ENCODE results near the gene PCDHB14. TPM values are rescaled to one million over a fixed set of nuclear protein-coding genes. Genes with fewer than 3 reads are reported as not detected.
A peak's percentile ranks its signal among the peaks of the same experiment; 100 is the strongest.
"Not testable (repeated sequence)": the region's sequence is repeated elsewhere in the genome, so short reads cannot be mapped to it uniquely, and the experiment has no call there.

PCDHB14 gene
- total RNA-seq, 2 donors from 2014 or later, result 3.4 to 7.3 TPM

DNA sequence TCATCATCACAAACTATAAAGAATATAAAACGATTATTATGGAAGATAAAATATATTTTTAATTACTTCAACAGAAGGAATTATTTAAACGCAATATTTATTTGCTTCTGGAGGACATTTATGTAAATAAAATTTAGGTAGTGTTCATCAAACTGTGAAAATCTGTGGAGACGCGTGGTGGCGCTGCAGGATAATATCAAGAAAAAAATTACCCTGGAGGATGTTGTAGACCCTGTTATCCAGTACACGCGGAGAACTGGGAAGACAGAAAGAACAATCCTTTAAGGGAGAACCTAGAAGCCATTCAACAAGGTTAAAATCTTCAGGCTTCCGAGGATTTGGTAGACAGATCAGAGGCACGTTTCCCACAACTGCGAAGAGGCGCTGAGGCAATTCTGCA lies 14.7 kb upstream of the PCDHB14 start, which contains the start of gene PCDHB12:
Gene PCDHB12, plus strand, starts transcription at position 242 of the 400 bp plus-strand sequence. CDS start 189 bp downstream, outside the sequence.
- WGBS, 2 donors, result 14 to 29% methylated on average over 11 of the region's 11 CpGs
- DNase-seq, result peak in 2 of 4 donors; percentile 31 to 48
- ATAC-seq, result no peak
- H3K9me3 ChIP-seq, result peaks cover 0 to 12% (median 0%) of the 10 kb centered on the region in 3 donors
- no peaks in the 10 kb centered on the region for H3K4me1 ChIP-seq
- H3K36me3 ChIP-seq (replicated peaks in 1 of 2; ENCODE audit: insufficient read depth in 1 of 2, low read depth in 2 of 2), result no peaks in the 10 kb centered on the region
- no peaks in the 10 kb centered on the region for H3K27me3 ChIP-seq
- TF ChIP-seq POLR2A (IDR thresholded peaks at IDR 0.05) (no peak), CTCF (IDR thresholded peaks at IDR 0.05) (peak in 5 of 7 experiments; percentile 7 to 38 (median 24))
- intact Hi-C loops (cut with DNase I), result no loop called here
- no peak within 1 kb of the TSS for H3K4me3 ChIP-seq
- H3K27ac ChIP-seq, result no peak within 1 kb of the TSS

DNA sequence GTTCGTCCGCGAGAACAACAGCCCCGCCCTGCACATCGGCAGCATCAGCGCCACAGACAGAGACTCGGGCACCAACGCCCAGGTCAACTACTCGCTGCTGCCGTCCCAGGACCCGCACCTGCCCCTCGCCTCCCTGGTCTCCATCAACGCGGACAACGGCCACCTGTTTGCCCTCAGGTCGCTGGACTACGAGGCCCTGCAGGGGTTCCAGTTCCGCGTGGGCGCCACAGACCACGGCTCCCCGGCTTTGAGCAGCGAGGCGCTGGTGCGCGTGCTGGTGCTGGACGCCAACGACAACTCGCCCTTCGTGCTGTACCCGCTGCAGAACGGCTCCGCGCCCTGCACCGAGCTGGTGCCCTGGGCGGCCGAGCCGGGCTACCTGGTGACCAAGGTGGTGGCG lies 12.9 kb upstream of the PCDHB14 start:
- H3K9me3 ChIP-seq, result peaks cover 0 to 22% (median 0%) of the 10 kb centered on the region in 3 donors
- H3K27ac ChIP-seq; H3K4me1 ChIP-seq; H3K36me3 ChIP-seq (replicated peaks in 1 of 2; ENCODE audit: insufficient read depth in 1 of 2, low read depth in 2 of 2); H3K27me3 ChIP-seq; ATAC-seq; intact Hi-C loops (cut with DNase I); H3K4me3 ChIP-seq; DNase-seq: not testable (repeated sequence)
- 31 to 41% methylated on average over 7 to 25 of the region's 39 CpGs for WGBS, 2 donors

DNA sequence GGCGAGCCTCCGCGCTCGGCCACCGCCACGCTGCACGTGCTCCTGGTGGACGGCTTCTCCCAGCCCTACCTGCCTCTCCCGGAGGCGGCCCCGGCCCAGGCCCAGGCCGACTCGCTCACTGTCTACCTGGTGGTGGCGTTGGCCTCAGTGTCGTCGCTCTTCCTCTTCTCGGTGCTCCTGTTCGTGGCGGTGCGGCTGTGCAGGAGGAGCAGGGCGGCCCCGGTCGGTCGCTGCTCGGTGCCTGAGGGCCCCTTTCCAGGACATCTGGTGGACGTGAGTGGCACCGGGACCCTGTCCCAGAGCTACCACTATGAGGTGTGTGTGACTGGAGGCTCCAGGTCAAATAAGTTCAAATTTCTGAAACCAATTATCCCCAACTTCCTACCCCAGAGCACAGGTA lies 12.3 kb upstream of the PCDHB14 start:
- 23 to 30% methylated on average over 13 to 15 of the region's 27 CpGs for WGBS, 2 donors
- ATAC-seq; H3K36me3 ChIP-seq (replicated peaks in 1 of 2; ENCODE audit: insufficient read depth in 1 of 2, low read depth in 2 of 2); intact Hi-C loops (cut with DNase I); H3K27ac ChIP-seq; H3K4me3 ChIP-seq; H3K27me3 ChIP-seq; H3K4me1 ChIP-seq; DNase-seq: not testable (repeated sequence)
- peaks cover 0 to 25% (median 0%) of the 10 kb centered on the region in 3 donors for H3K9me3 ChIP-seq

- peaks cover 0 to 36% (median 0%) of the 10 kb centered on the region in 3 donors for H3K9me3 ChIP-seq
- H3K4me1 ChIP-seq; intact Hi-C loops (cut with DNase I); H3K27ac ChIP-seq; H3K27me3 ChIP-seq; H3K36me3 ChIP-seq (replicated peaks in 1 of 2; ENCODE audit: insufficient read depth in 1 of 2, low read depth in 2 of 2); H3K4me3 ChIP-seq: not testable (repeated sequence)
- ATAC-seq (peak; percentile 73), DNase-seq (peak; percentile 58 to 77 (median 70))
- TF ChIP-seq POLR2A (IDR thresholded peaks at IDR 0.05) (peak in 2 of 3 donors; percentile 6 to 14), CTCF (IDR thresholded peaks at IDR 0.05) (peak in 5 of 7 experiments; percentile 19 to 62 (median 58))
- 6% methylated on average over 9 to 13 of the region's 18 CpGs for WGBS, 2 donors
These were observed 9.3 kb upstream of the PCDHB14 start, which contains the start of gene PCDHB13 for GRCh38 chr5:141213656-141214339. Gene PCDHB13 (plus strand): TSS chr5:141213919. CDS start chr5:141214124, 205 bp downstream.

GRCh38 chr5:141214583-141214982 lies 8.6 kb upstream of the PCDHB14 start:
- H3K36me3 ChIP-seq (replicated peaks in 1 of 2; ENCODE audit: insufficient read depth in 1 of 2, low read depth in 2 of 2); DNase-seq; H3K27me3 ChIP-seq; H3K4me3 ChIP-seq; H3K27ac ChIP-seq; H3K4me1 ChIP-seq; intact Hi-C loops (cut with DNase I); ATAC-seq: not testable (repeated sequence)
- 38 to 71% methylated on average over 10 to 12 of the region's 12 CpGs for WGBS, 2 donors
- H3K9me3 ChIP-seq, result peaks cover 0 to 43% (median 0%) of the 10 kb centered on the region in 3 donors

DNA sequence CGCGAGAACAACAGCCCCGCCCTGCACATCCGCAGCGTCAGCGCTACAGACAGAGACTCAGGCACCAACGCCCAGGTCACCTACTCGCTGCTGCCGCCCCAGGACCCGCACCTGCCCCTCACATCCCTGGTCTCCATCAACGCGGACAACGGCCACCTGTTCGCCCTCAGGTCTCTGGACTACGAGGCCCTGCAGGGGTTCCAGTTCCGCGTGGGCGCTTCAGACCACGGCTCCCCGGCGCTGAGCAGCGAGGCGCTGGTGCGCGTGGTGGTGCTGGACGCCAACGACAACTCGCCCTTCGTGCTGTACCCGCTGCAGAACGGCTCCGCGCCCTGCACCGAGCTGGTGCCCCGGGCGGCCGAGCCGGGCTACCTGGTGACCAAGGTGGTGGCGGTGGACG lies 7.6 kb upstream of the PCDHB14 start:
- H3K4me3 ChIP-seq; intact Hi-C loops (cut with DNase I); ATAC-seq; DNase-seq; H3K27me3 ChIP-seq; H3K27ac ChIP-seq; H3K4me1 ChIP-seq; H3K36me3 ChIP-seq (replicated peaks in 1 of 2; ENCODE audit: insufficient read depth in 1 of 2, low read depth in 2 of 2): not testable (repeated sequence)
- WGBS, 2 donors, result 26 to 45% methylated on average over 19 to 26 of the region's 40 CpGs
- peaks cover 0 to 46% (median 0%) of the 10 kb centered on the region in 3 donors for H3K9me3 ChIP-seq

DNA sequence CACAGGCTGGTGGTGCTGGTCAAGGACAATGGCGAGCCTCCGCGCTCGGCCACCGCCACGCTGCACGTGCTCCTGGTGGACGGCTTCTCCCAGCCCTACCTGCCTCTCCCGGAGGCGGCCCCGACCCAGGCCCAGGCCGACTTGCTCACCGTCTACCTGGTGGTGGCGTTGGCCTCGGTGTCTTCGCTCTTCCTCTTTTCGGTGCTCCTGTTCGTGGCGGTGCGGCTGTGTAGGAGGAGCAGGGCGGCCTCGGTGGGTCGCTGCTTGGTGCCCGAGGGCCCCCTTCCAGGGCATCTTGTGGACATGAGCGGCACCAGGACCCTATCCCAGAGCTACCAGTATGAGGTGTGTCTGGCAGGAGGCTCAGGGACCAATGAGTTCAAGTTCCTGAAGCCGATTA lies 7.1 kb upstream of the PCDHB14 start:
- H3K27ac ChIP-seq; DNase-seq; intact Hi-C loops (cut with DNase I); H3K36me3 ChIP-seq (replicated peaks in 1 of 2; ENCODE audit: insufficient read depth in 1 of 2, low read depth in 2 of 2); H3K27me3 ChIP-seq; H3K4me1 ChIP-seq; ATAC-seq; H3K4me3 ChIP-seq: not testable (repeated sequence)
- H3K9me3 ChIP-seq, result peaks cover 0 to 52% (median 0%) of the 10 kb centered on the region in 3 donors
- 29 to 73% methylated on average over 1 to 19 of the region's 26 CpGs for WGBS, 2 donors

DNA sequence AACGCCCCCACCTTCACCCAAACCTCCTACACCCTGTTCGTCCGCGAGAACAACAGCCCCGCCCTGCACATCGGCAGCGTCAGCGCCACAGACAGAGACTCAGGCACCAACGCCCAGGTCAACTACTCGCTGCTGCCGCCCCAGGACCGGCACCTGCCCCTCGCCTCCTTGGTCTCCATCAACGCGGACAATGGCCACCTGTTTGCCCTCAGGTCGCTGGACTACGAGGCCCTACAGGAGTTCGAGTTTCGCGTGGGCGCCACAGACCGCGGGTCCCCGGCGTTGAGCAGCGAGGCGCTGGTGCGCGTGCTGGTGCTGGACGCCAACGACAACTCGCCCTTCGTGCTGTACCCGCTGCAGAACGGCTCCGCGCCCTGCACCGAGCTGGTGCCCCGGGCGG lies 1.7 kb downstream of the PCDHB14 start:
- not testable (repeated sequence) for H3K27ac ChIP-seq; H3K36me3 ChIP-seq (replicated peaks in 1 of 2; ENCODE audit: insufficient read depth in 1 of 2, low read depth in 2 of 2)
- peaks cover 0 to 59% (median 2%) of the 10 kb centered on the region in 3 donors for H3K9me3 ChIP-seq

GRCh38 chr5:141225421-141225820 lies 2.3 kb downstream of the PCDHB14 start:
- H3K9me3 ChIP-seq, result peaks cover 0 to 55% (median 2%) of the 10 kb centered on the region in 3 donors
- ATAC-seq; H3K27me3 ChIP-seq; DNase-seq; intact Hi-C loops (cut with DNase I); H3K27ac ChIP-seq; H3K4me1 ChIP-seq; H3K36me3 ChIP-seq (replicated peaks in 1 of 2; ENCODE audit: insufficient read depth in 1 of 2, low read depth in 2 of 2); H3K4me3 ChIP-seq: not testable (repeated sequence)
- 21 to 47% methylated on average over 6 to 28 of the region's 30 CpGs for WGBS, 2 donors

More for the DNA sequence above, 1.7 kb downstream of the PCDHB14 start:
- H3K27me3 ChIP-seq; DNase-seq; ATAC-seq; H3K4me3 ChIP-seq; intact Hi-C loops (cut with DNase I); H3K4me1 ChIP-seq: not testable (repeated sequence)
- WGBS, 2 donors, result 19 to 26% methylated on average over 33 of the region's 40 CpGs
